Measurements from ENCODE around the gene OSBPL8.
A peak's percentile ranks its signal among the peaks of the same experiment; 100 is the strongest.

The OSBPL8 gene

GRCh38 chr12:76460807-76461206 lies 98.8 kb downstream of the OSBPL8 start:
- no peak for DNase-seq (ENCODE audit: low read depth)
- no peak overlapping the region for H3K4me3 ChIP-seq (ENCODE audit: low read depth, low read length)
- TF ChIP-seq CTCF (IDR thresholded peaks at IDR 0.05; ENCODE audit: low read depth, low read length, missing control alignments) = no peak

- TF ChIP-seq CTCF (IDR thresholded peaks at IDR 0.05; ENCODE audit: low read depth, low read length, missing control alignments) = no peak
- no peak overlapping the region for H3K4me3 ChIP-seq (ENCODE audit: low read depth, low read length)
- no peak for DNase-seq (ENCODE audit: low read depth)
These were observed 101.8 kb downstream of the OSBPL8 start for GRCh38 chr12:76457818-76458217.

- DNase-seq (ENCODE audit: low read depth) = no peak
- H3K4me3 ChIP-seq (ENCODE audit: low read depth, low read length) = no peak overlapping the region
- TF ChIP-seq CTCF (IDR thresholded peaks at IDR 0.05; ENCODE audit: low read depth, low read length, missing control alignments) = no peak
These were observed 102.6 kb downstream of the OSBPL8 start for GRCh38 chr12:76457010-76457409.

GRCh38 chr12:76455582-76456345 lies 103.8 kb downstream of the OSBPL8 start:
- peak; percentile 47 for DNase-seq (ENCODE audit: low read depth)
- no peak overlapping the region for H3K4me3 ChIP-seq (ENCODE audit: low read depth, low read length)
- peak; percentile 48 for TF ChIP-seq CTCF (IDR thresholded peaks at IDR 0.05; ENCODE audit: low read depth, low read length, missing control alignments)

GRCh38 chr12:76451528-76451927 lies 108.0 kb downstream of the OSBPL8 start:
- TF ChIP-seq CTCF (IDR thresholded peaks at IDR 0.05; ENCODE audit: low read depth, low read length, missing control alignments) = no peak
- DNase-seq (ENCODE audit: low read depth) = no peak
- no peak overlapping the region for H3K4me3 ChIP-seq (ENCODE audit: low read depth, low read length)

GRCh38 chr12:76450690-76451089 lies 108.9 kb downstream of the OSBPL8 start:
- no peak overlapping the region for H3K4me3 ChIP-seq (ENCODE audit: low read depth, low read length)
- no peak for TF ChIP-seq CTCF (IDR thresholded peaks at IDR 0.05; ENCODE audit: low read depth, low read length, missing control alignments)
- DNase-seq (ENCODE audit: low read depth) = no peak

GRCh38 chr12:76449993-76450392 lies 109.6 kb downstream of the OSBPL8 start:
- no peak overlapping the region for H3K4me3 ChIP-seq (ENCODE audit: low read depth, low read length)
- TF ChIP-seq CTCF (IDR thresholded peaks at IDR 0.05; ENCODE audit: low read depth, low read length, missing control alignments) = no peak
- no peak for DNase-seq (ENCODE audit: low read depth)

Measured in GM12864 (cell line).